NCI-H187 treated with DMSO at 0.1 percent for 48 hours (cell line): ENCODE measurements around the gene SLC2A4RG.
"Not testable (repeated sequence)": the region's sequence is repeated elsewhere in the genome, so short reads cannot be mapped to it uniquely, and the experiment has no call there.

Experiments
- DNase-seq: peaks from one replicate; lab custom pipeline; 2025; lab: John Stamatoyannopoulos, UW

The SLC2A4RG gene

GRCh38 chr20:63714858-63715257 is 24.7 kb upstream of the SLC2A4RG start:
- DNase-seq: no peak

DNA sequence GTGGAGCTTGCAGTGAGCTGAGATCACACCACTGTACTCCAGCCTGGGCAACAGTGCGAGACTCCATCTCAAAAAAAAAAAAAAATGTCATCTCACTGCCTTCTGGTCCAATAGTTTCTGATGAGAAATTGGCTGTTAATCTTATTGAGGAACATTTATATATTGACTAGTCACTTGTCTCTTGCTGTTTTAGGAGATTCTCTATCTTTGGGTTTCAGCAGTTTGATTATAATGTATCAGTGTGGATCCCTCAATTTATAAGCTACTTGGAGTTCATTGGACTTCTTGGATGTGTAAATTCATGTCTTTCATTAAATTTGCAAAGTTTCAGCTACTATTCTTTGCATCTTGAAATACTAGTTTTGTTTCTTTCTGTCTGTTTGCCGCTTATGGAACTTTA is 20.6 kb upstream of the SLC2A4RG start:
- DNase-seq: no peak

DNA sequence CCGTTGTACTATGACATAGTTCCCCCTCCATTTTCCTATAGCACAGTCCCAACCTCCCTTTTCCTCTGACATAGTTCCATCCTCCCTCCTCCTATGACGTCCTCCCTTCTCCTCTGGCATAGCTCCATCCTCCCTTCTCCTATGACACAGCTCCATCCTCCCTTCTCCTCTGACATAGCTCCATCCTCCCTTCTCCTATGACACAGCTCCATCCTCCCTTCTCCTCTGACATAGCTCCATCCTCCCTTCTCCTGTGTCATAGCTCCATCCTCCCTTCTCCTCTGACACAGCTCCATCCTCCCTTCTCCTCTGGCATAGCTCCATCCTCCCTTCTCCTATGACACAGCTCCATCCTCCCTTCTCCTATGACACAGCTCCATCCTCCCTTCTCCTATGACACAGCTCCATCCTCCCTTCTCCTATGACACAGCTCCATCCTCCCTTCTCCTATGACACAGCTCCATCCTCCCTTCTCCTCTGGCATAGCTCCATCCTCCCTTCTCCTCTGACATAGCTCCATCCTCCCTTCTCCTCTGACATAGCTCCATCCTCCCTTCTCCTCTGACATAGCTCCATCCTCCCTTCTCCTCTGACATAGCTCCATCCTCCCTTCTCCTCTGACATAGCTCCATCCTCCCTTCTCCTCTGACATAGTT is 16.5 kb upstream of the SLC2A4RG start:
- DNase-seq: not testable (repeated sequence)

DNA sequence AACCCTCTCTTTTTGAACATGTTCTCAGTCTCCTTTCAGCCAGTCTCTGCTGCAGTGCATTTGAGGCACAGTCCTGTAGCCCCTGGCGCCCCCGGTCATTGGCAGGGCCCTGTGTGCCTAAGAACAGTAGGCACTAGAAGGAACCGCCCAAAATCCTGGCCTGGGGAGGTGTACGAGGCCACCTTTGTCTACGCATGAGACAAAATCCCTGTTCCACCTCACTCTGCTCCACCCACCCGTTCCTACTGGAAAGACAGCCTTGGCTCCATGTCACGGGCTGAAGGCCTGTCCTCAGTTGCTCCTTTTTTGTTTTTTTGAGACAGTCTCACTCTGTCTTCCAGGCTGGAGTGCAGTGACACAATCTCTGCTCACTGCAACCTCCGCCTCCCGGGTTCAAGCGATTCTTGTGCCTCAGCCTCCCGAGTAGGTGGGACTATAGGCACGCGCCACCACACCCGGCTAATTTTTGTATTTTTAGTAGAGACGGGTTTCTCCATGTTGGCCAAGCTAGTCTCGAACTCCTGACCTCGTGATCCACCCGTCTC is 9.3 kb upstream of the SLC2A4RG start:
- not testable (repeated sequence) for DNase-seq

GRCh38 chr20:63731410-63731809 is 8.2 kb upstream of the SLC2A4RG start:
- DNase-seq: no peak

DNA sequence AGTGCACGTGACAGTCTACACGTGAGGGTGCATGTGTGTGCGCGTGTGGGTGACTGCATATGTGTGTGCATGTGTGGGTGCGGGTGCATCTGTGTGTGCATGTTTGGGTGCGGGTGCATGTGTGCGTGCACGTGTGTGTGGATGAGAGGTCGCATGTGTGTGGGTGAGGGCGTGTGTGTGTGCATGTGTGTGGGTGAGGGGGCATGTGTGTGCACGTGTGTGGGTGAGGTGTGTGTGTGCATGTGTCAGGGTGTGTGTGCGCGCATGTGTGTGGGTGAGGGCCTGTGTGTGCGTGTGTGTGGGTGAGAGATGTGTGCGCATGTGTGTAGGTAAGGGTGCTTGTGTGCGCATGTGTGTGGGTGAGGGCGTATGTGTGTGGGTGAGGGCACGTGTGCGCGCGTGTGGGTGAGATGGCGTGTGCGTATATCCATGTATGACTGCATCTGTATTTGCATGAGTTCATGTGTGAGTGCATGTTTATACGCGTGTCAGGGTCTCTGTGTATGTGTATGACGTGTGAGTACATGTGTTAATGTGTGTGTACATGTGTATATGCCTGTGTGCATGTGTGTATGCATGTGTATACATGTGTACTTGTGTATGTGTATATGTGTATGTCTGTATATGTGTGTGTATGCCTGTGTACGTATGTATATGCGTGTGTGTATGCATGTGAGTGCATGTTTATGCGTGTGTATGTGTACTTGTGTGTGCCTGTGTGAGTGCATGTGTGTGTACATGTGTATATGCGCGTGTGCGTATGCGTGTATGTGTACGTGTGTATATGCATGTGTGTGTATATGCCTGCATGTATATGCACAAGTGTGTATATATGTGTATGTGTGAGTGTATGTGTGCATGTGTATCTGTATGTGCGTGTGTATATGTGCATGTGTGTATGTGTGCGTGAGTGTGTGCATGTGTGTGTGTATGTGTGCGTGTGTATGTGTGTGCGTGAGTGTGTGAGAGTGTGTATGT is 7.2 kb upstream of the SLC2A4RG start:
- no peak for DNase-seq

GRCh38 chr20:63733117-63733516 is 6.5 kb upstream of the SLC2A4RG start:
- DNase-seq: no peak

DNA sequence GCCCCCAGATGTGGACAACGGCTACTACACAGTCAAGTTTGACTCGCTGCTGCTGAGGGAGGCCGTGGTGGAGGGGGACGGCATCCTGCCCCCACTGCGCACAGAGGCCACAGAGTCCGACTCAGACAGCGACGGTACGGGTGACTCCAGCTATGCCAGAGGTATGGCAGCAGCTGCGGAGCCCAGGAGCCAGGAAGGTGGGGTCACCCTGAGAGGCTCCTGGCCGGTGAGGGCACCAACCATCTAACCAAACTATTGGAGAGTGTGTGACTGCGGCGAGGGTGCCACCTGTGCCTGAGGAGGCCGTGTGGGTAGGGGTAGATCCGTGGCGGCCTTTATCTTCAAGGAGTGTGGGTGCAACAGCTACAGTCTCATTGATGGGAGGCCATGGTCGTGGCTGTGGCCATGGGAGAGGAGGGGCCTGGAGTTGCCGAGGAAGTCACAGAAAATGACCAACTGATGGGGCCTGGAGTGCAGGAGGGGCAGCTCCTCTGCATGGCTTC is 5.9 kb upstream of the SLC2A4RG start:
- no peak for DNase-seq

- no peak for DNase-seq
Observed at GRCh38 chr20:63734111-63734945, 5.2 kb upstream of the SLC2A4RG start.

DNA sequence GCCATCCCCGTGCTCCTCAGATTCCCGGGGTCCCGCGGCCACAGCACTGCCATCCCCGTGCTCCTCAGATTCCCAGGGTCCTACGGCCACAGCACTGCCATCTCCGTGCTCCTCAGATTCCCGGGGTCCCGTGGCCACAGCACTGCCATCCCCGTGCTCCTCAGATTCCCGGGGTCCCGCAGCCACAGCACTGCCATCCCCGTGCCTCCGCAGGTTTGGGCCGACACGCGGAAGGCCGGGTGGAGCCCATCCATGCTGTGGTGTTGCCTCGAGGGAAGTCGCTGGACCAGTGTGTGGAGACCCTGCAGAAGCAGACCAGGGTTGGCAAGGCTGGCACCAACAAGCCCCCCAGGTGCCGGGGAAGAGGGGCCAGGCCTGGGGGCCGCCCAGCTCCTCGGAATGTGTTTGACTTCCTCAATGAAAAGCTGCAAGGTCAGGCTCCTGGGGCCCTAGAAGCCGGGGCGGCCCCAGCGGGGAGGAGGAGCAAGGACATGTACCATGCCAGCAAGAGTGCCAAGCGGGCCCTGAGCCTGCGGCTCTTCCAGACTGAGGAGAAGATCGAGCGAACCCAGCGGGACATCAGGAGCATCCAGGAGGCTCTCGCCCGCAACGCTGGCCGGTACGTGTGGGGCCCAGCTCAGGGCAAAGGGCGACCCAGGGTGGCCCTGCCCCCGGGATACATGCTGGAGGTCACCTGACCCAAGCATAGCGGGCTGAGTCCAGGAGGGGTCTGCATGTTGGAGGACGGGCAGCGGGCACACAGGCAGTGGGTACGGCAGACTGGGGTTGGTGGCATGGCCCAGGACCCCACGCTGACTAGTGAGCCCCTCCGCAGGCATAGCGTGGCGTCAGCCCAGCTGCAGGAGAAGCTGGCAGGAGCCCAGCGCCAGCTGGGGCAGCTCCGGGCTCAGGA is 4.4 kb upstream of the SLC2A4RG start:
- no peak for DNase-seq

GRCh38 chr20:63735859-63736718 is 3.5 kb upstream of the SLC2A4RG start, which contains the start of gene LIME1:
Gene LIME1 (plus strand): TSS chr20:63736664. CDS start chr20:63737550, 886 bp downstream.
- no peak for DNase-seq

DNA sequence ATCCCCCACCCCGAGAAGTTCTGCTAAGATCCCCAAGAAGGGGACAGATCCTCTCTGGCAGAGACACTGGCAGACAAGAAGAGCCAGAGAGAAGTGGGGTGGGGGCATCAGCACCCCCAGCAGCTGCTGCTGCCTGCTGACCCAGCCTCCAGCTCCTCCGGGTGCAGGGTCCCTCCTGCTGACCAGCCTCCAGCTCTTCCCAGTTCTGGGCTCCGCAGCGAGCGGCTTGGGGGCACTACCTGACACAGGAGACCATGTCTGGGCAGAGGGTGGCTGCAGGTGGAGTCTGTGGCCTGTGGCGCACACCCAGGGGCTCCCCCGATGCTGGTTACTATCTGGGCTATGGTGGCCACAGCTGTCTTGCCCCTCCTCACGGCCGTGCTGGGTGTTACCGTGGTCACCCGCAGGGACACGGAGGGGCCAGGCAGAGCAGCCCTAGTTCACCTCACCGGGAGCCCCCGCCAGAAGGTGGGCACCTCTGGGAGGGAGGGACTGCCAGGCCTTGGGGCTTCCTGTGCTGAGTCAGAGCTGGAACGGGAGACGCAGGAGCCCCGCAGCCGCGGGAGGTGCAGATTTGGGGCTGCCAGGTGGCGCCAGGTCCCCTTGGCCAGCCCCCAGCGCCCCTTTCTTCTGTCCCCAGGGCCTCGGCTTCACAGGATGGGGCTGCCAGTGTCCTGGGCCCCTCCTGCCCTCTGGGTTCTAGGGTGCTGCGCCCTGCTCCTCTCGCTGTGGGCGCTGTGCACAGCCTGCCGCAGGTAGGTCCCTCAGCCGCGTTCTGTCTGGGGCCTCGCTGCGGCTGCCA is 2.5 kb upstream of the SLC2A4RG start:
- DNase-seq: no peak

- no peak for DNase-seq
Observed at GRCh38 chr20:63737695-63737944, 2.0 kb upstream of the SLC2A4RG start.

GRCh38 chr20:63737945-63738686 is 1.5 kb upstream of the SLC2A4RG start:
- no peak for DNase-seq

GRCh38 chr20:63738687-63739129 is 868 bp upstream of the SLC2A4RG start:
- DNase-seq: no peak

DNA sequence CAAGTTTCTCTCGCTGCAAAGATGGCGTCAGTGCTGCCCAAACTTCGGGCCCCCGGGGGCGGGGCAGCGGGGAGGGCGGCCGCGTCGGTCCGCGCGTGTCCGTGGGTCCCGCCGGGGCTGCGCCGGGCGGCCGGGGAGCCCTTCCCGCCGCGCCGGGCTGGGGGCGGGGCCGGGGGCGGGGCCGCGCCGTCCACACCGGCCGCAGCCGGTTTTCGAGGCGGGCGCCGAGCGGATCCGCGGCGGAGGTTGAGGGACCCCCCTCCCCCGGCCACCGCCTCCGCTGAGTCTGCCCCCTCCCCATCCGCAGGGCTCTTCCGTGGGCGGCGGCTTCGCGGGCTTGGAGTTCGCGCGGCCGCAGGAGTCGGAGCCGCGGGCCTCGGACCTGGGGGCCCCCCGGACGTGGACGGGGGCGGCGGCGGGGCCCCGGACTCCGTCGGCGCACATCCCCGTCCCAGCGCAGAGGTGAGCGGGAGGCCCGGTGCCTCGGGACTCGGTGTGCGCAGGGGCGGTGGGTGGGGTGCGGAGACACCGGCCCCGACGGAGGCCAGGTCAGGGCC is 572 bp downstream of the SLC2A4RG start:
- no peak for DNase-seq

DNA sequence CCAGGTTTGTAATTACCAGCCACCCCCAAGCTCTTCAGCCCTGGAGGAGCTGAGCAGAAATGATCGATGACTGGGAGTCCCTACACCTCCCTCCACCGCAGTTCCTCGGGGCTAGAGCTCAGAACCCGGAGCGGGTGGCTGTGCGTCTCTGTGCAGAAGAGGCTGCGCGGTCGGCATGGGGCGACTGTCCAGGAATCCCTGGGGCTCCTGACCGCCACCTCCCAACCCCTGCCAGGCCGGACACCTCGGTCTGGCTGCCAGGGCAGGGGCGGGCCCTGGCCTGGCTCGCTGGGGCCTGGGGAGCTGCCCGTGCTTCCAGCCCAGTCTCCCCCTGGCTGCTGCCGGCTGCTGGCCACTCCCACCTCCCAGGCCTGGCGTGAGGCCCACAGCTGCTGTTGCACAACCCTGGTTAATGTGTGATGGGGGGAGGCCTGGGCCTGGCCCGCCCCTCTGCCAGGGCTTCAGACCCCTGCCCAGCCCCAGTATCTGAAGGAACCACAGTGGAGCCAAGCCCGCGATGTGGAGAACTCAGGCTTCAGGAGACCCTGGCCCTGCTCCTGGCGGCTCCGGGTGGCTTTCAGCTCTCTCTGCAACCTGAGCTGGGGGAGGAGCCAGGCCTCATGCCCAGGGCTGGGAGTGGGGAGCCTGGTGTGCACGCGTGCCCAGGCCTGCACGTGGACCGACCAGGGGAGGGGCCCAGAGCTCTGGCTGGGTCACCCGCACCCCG is 1.2 kb downstream of the SLC2A4RG start:
- DNase-seq: no peak
